ENCODE data around the gene CBX3. TPM values are rescaled to one million over a fixed set of nuclear protein-coding genes. Genes with fewer than 3 reads are reported as not detected.

CBX3 gene
- total RNA-seq, 2 donors from 2014 or later: 73.3 to 81.3 TPM

- intact Hi-C loops (cut with DNase I, micrococcal nuclease): loop anchor here in 1 of 2 donors (10.0 kb wide), 1 partner anchor 103 kb away; no protein-coding TSS in a partner anchor
- DNase-seq (no peak), ATAC-seq (no peak)
These were observed 4.1 kb upstream of the CBX3 start for GRCh38 chr7:26197153-26198115.

GRCh38 chr7:26198133-26198780, 3.3 kb upstream of the CBX3 start:
- ATAC-seq: no peak
- intact Hi-C loops (cut with DNase I, micrococcal nuclease): loop anchor here in 1 of 2 donors (10.0 kb wide), 1 partner anchor 103 kb away; no protein-coding TSS in a partner anchor

GRCh38 chr7:26198781-26199169, 2.8 kb upstream of the CBX3 start:
- ATAC-seq: no peak
- intact Hi-C loops (cut with DNase I, micrococcal nuclease): loop anchor here in 1 of 2 donors (10.0 kb wide), 1 partner anchor 104 kb away; no protein-coding TSS in a partner anchor
- no peak for DNase-seq

More at GRCh38 chr7:26198133-26198780, 3.3 kb upstream of the CBX3 start:
- DNase-seq: no peak

GRCh38 chr7:26199301-26200037, 2.1 kb upstream of the CBX3 start:
- intact Hi-C loops (cut with DNase I, micrococcal nuclease): loop anchor here in 1 of 2 donors (5.0 to 10.0 kb wide), 2 partner anchors 105 to 963 kb away; no protein-coding TSS in a partner anchor
- ATAC-seq: peak; percentile 25
- peak; percentile 73 to 79 for DNase-seq

- intact Hi-C loops (cut with DNase I, micrococcal nuclease): loop anchor here in 1 of 2 donors (5.0 kb wide), 1 partner anchor 962 kb away; no protein-coding TSS in a partner anchor
- ATAC-seq: peak; percentile 41
- peak; percentile 67 to 85 for DNase-seq
These were observed 1.5 kb upstream of the CBX3 start for GRCh38 chr7:26200038-26200443.

- ATAC-seq (peak; percentile 79), DNase-seq (peak; percentile 97)
- intact Hi-C loops (cut with DNase I, micrococcal nuclease): loop anchor here in 1 of 2 donors (5.0 kb wide), 1 partner anchor 962 kb away; no protein-coding TSS in a partner anchor
These were observed 900 bp upstream of the CBX3 start, which contains the start of gene HNRNPA2B1 for GRCh38 chr7:26200444-26201246. Gene HNRNPA2B1 (minus strand): TSS chr7:26200746. CDS start chr7:26200577, 169 bp downstream.

- intact Hi-C loops (cut with DNase I, micrococcal nuclease): loop anchor here in 1 of 2 donors (5.0 kb wide), 1 partner anchor 960 kb away; no protein-coding TSS in a partner anchor
- DNase-seq: peak in 1 of 2 donors; percentile 78
- ATAC-seq: peak; percentile 14
These were observed 760 bp downstream of the CBX3 start for GRCh38 chr7:26202019-26202990.

- intact Hi-C loops (cut with DNase I, micrococcal nuclease): loop anchor here in 1 of 2 donors (5.0 kb wide), 1 partner anchor 959 kb away; no protein-coding TSS in a partner anchor
- DNase-seq (no peak), ATAC-seq (no peak)
These were observed 1.5 kb downstream of the CBX3 start for GRCh38 chr7:26203016-26203415.

- intact Hi-C loops (cut with DNase I, micrococcal nuclease): loop anchor here in 1 of 2 donors (5.0 kb wide), 1 partner anchor 149 kb away; no protein-coding TSS in a partner anchor
- DNase-seq: no peak
- no peak for ATAC-seq
These were observed 6.5 kb downstream of the CBX3 start for GRCh38 chr7:26208040-26208439.

- ATAC-seq (no peak), DNase-seq (no peak)
- intact Hi-C loops (cut with DNase I, micrococcal nuclease): no loop called here
These were observed 11.6 kb downstream of the CBX3 start for GRCh38 chr7:26212921-26213718.

- DNase-seq (no peak), ATAC-seq (no peak)
- intact Hi-C loops (cut with DNase I, micrococcal nuclease): no loop called here
These were observed 12.4 kb downstream of the CBX3 start for GRCh38 chr7:26213807-26214515.

- intact Hi-C loops (cut with DNase I, micrococcal nuclease): no loop called here
- no peak for ATAC-seq
- DNase-seq: no peak
These were observed 14.5 kb downstream of the CBX3 start for GRCh38 chr7:26216049-26216448.

- ATAC-seq: no peak
- intact Hi-C loops (cut with DNase I, micrococcal nuclease): no loop called here
- no peak for DNase-seq
These were observed 22.8 kb downstream of the CBX3 start for GRCh38 chr7:26224359-26224758.

- ATAC-seq (no peak), DNase-seq (no peak)
- intact Hi-C loops (cut with DNase I, micrococcal nuclease): no loop called here
These were observed 26.4 kb downstream of the CBX3 start for GRCh38 chr7:26227987-26228386.

- intact Hi-C loops (cut with DNase I, micrococcal nuclease): no loop called here
- ATAC-seq: no peak
These were observed 32.5 kb downstream of the CBX3 start for GRCh38 chr7:26233902-26234511.

More at GRCh38 chr7:26233902-26234511, 32.5 kb downstream of the CBX3 start:
- DNase-seq: no peak

Measured in left colon (tissue), 2 donors.